GM12872 (cell line): Measurements from ENCODE around the gene CLTA.

Experiments used
- TF ChIP-seq, protein P1 (sequence below): IDR thresholded peaks from 3 replicates; pipeline ENCODE4 v1.5.1; 2011; ENCODE audit warnings: low read depth, mild to moderate bottlenecking, low read length, moderate library complexity; ENCODE audit not compliant: insufficient read depth

The CLTA gene, protein sequence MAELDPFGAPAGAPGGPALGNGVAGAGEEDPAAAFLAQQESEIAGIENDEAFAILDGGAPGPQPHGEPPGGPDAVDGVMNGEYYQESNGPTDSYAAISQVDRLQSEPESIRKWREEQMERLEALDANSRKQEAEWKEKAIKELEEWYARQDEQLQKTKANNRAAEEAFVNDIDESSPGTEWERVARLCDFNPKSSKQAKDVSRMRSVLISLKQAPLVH

DNA sequence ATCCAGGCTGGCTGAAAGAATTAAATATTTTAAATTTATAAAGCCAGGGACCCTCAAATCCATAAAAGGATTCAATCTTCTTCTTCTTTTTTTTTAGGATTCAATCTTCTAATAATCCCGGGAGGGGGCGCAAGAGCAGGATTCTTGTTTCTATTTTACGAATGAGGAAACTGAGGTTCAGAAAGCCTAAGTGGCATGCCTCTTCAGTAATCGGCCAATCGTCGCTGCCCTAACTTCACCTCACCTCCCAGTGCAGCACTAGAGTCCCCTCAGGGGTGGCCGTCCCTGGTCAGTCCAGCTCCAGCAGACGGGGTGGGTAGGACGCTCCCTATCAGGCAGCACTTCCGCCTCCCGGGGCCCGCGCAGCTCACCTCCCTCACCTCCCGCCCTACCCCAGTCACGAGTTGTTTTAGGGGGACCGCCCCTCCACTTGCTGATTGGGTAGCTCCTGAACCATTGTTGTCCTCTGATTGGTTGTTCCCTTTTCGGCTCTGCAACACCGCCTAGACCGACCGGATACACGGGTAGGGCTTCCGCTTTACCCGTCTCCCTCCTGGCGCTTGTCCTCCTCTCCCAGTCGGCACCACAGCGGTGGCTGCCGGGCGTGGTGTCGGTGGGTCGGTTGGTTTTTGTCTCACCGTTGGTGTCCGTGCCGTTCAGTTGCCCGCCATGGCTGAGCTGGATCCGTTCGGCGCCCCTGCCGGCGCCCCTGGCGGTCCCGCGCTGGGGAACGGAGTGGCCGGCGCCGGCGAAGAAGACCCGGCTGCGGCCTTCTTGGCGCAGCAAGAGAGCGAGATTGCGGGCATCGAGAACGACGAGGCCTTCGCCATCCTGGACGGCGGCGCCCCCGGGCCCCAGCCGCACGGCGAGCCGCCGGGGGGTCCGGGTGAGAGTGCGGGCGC is at the start of gene CLTA:
TSS of gene CLTA (plus strand) at position 534 of the 902 bp plus-strand sequence. CDS start at position 670, 136 bp downstream.
- TF ChIP-seq, protein P1, sequence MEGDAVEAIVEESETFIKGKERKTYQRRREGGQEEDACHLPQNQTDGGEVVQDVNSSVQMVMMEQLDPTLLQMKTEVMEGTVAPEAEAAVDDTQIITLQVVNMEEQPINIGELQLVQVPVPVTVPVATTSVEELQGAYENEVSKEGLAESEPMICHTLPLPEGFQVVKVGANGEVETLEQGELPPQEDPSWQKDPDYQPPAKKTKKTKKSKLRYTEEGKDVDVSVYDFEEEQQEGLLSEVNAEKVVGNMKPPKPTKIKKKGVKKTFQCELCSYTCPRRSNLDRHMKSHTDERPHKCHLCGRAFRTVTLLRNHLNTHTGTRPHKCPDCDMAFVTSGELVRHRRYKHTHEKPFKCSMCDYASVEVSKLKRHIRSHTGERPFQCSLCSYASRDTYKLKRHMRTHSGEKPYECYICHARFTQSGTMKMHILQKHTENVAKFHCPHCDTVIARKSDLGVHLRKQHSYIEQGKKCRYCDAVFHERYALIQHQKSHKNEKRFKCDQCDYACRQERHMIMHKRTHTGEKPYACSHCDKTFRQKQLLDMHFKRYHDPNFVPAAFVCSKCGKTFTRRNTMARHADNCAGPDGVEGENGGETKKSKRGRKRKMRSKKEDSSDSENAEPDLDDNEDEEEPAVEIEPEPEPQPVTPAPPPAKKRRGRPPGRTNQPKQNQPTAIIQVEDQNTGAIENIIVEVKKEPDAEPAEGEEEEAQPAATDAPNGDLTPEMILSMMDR: peak; percentile 58; the same call in 2 of the 3 replicates

DNA sequence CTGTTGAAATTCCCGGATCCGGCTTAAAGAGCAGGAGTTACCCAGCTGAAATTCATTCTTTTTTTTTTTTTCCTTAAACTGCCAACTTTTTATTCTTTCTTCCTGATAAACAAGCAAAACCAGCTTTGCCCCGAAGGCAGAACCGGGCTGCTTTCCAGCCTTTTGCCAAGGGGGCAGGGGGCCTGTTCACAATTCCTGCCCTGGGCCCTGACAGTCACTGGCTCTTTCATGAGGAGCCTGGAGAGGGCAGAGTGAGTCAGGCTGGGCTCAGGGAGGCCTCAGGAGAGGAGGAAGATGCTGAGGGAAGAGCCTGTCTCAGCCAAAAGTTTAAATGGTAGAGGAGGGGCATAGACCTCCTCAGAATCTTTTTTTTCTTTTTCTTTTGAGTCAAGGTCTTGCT is 49.4 kb upstream of the CLTA start:
- TF ChIP-seq, protein P1: no peak

DNA sequence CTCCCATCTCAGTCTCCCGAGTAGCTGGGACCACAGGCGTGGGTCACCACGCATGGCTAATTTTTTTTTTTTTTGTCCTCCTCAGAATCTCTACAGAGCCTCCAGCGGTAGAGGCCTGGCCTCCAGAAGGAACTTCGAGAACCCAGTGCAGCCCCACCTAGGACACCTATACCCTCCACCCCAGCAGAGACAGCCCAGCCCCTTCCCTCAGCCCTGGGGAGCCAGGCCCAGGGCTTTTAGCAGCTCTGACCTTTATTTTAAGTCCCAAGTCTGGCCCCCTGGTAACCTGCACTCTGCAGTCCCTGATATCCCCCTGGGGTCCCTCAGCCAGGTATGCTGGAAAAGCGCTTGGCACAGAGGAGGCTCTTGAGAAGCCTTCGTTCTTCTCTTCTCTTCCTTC is 49.0 kb upstream of the CLTA start:
- TF ChIP-seq, protein P1: no peak

DNA sequence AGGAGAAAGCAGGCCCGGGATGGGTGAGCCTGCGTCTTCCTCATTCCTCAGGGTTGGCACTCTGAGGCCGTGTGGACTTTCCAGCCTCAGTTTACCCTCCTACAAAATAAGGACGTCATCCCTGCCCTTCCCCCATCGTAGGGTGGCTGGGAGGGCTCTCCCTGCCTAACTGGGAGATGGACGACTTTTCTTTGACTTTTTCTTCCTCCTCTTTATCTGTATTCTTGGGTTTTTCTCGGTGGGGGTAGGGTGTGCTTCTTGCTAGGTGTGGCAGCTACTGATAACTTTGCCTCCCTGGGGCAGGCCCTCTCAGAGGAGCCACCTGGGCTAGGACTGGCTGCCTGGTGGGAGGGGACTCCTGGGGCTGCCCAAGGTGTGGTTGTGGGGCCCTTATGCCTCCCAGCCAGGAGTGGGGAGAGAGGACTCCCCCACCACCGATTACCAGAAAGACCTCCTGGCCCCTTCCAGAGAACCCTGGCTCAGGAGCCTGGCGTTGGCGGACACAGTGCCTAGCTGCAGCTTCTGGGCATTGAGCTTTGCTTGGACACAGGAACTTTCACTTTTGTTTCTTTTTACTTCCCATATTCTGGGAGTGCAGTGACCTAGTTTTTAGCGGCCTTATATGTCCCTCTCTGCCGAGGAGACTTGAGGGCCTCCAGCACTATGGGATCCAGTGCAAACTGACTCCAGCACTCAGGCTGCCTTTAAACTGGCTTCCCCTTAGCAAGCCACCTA is 48.0 kb upstream of the CLTA start:
- TF ChIP-seq, protein P1: no peak

DNA sequence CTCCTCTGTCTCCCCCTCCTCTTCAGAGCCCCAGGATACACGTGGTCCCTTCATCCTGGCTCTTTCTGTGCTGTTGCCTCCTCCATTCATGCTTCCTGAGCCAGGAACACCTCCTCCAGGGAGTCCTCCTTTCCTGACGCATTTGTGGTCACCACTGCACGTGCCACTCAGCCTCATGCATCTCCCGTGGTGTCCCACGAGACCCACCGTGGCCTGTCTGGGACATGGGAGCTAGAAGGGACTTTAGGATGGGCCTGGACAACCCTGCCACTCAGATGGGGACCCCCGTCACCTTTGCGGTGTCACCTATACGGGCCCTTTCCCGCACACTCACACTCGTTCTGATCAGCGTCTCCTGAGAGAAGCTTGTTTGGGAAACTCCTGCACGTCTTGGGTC is 47.5 kb upstream of the CLTA start:
- TF ChIP-seq, protein P1: no peak

DNA sequence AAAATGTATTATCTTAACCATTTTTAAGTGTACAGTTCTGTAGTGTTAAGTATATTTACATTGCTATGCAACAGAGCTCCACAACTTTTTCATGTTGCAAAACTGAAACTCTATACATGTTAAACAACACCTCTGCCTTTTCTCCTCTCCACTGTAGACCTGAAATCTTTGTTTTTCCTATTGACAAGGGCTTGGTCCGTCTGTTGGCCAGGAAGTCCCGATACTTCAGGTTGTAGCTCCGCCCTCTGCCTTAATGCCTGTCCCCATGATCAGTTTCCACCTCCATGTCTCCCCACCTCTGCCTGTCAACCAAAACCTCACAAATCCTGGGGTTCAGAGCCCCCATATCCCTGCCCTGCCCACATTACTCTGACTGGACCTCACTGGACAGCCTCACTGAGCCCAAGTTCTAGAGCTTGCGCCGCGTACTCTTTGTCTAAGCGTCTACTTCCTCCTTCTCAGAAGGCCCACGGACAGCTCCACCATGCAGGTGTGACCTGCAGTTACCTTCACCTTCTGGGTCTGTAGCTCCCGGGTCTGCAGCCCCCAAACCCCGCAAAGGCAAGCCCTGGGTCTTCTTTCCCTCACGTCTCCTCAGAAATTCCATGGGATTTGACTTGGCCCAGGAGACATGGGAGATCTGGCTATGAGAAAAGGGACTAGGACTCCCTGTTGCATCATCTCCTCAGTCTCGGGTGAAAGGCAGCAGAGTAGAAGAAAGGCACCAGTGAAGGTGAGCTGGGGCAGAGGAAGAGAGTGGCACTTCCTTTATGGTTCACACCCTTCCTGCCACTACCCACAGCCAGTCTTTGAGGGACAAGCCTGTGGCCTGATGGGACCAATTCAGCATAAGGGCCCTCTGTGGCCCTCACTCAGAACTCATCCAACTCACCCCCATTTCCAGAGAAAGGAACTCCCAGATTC is 46.1 kb upstream of the CLTA start:
- TF ChIP-seq, protein P1: no peak
